Endothelial cell of umbilical vein (primary cell): ENCODE measurements around the gene ZNF844. TPM values are rescaled to one million over a fixed set of nuclear protein-coding genes. Genes with fewer than 3 reads are reported as not detected.

ENCODE experiments used
- Bru-seq: library from RNA; stranded (reverse); fragments of 400-500 nt; gene quantifications from one replicate; lab custom pipeline; 2021; lab: Mats Ljungman, UMichigan
- BruChase-seq, 2 experiments: library from RNA; stranded (reverse); fragments of 400-500 nt; gene quantifications; one replicate each; lab custom pipeline; 2021; lab: Mats Ljungman, UMichigan
- BruUV-seq: library from RNA; stranded (reverse); fragments of 400-500 nt; replicated peaks from 2 replicates; lab custom pipeline; 2021; lab: Mats Ljungman, UMichigan
- CTCF ChIA-PET: fragments of 300-600, 350-600 bp; sonication (Branson Sonifier 250); formaldehyde crosslinking; loops from one replicate; lab custom pipeline; 2021; ENCODE audit warnings: antibody characterized with exemption, inconsistent platforms; lab: Charles Lee
- POLR2A ChIA-PET: fragments of 300-600, 350-600 bp; sonication (Branson Sonifier 250); formaldehyde crosslinking; loops from one replicate; lab custom pipeline; 2021; ENCODE audit warnings: antibody characterized with exemption, inconsistent platforms; lab: Charles Lee
- DNase-seq: peaks from one replicate; pipeline ENCODE4 v3.0.0-alpha.2; 2011; ENCODE audit warnings: low read depth, low spot score
- FAIRE-seq: peaks from 2 replicates; lab custom pipeline; 2011; peaks lifted over from hg19 to GRCh38; lab: Jason Lieb, UNC
- H2AFZ ChIP-seq: 2 replicates; pipeline ENCODE4 v1.6.0; 2012; ENCODE audit warnings: low read depth, low read length, control low read depth, inconsistent platforms
- H3K27ac ChIP-seq: 2 replicates; pipeline ENCODE4 v1.5.1; 2011; ENCODE audit warnings: low read depth, mild to moderate bottlenecking, control low read depth, low read length, moderate library complexity; ENCODE audit not compliant: insufficient read depth
- H3K27me3 ChIP-seq, 2 experiments: 2 replicates each; pipeline versions ENCODE4 v1.6.0 to v1.6.1; 2011; ENCODE audit warnings: low read length in 2 of 2, mixed read lengths in 1 of 2; ENCODE audit not compliant: control insufficient read depth in 2 of 2, insufficient read depth in 2 of 2
- H3K36me3 ChIP-seq, 2 experiments: 2 replicates in 1 of 2; 3 replicates in 1 of 2; pipeline ENCODE4 v1.5.1; 2011; ENCODE audit warnings: low read length in 2 of 2, mild to moderate bottlenecking in 1 of 2, moderate library complexity in 1 of 2; ENCODE audit not compliant: control insufficient read depth in 2 of 2, insufficient read depth in 2 of 2; ENCODE audit errors: extremely low read depth in 1 of 2
- H3K4me1 ChIP-seq: 3 replicates; pipeline ENCODE4 v1.5.1; 2011; ENCODE audit warnings: mild to moderate bottlenecking, low read length; ENCODE audit not compliant: control insufficient read depth, insufficient read depth; ENCODE audit errors: extremely low read depth
- H3K4me2 ChIP-seq: 2 replicates; pipeline ENCODE4 v1.6.1; 2011; ENCODE audit warnings: low read length, control low read depth, mixed read lengths; ENCODE audit not compliant: insufficient read depth
- H3K4me3 ChIP-seq, 3 experiments: fragments of 200-600 bp in 1 of 3; sonication (generic), shearing (Covaris generic) in 1 of 3; replicated peaks in 1 of 3; 2 replicates each; pipeline ENCODE4 v1.5.1; 2011 to 2016; ENCODE audit warnings: control low read depth in 3 of 3, low read length in 3 of 3, mild to moderate bottlenecking in 2 of 3, inconsistent platforms in 1 of 3, low read depth in 1 of 3, moderate library complexity in 1 of 3; ENCODE audit not compliant: insufficient read depth in 1 of 3
- H3K79me2 ChIP-seq: 2 replicates; pipeline ENCODE4 v1.6.0; 2012; ENCODE audit warnings: low read length, inconsistent platforms; ENCODE audit not compliant: control insufficient read depth, insufficient read depth
- H3K9ac ChIP-seq: replicated peaks from 2 replicates; pipeline ENCODE3; 2011; ENCODE audit warnings: low read length, control low read depth; ENCODE audit not compliant: insufficient read depth; ENCODE audit errors: extremely low read depth
- H3K9me1 ChIP-seq: replicated peaks from 3 replicates; pipeline ENCODE4 v1.6.0; 2011; ENCODE audit warnings: mild to moderate bottlenecking, low read length; ENCODE audit not compliant: control insufficient read depth, insufficient read depth; ENCODE audit errors: extremely low read depth
- H3K9me3 ChIP-seq: replicated peaks from 2 replicates; pipeline ENCODE4 v1.5.1; 2012; ENCODE audit warnings: low read length, inconsistent platforms; ENCODE audit not compliant: control insufficient read depth, insufficient read depth
- H4K20me1 ChIP-seq: replicated peaks from 2 replicates; pipeline ENCODE3; 2011; ENCODE audit warnings: mild to moderate bottlenecking, low read length; ENCODE audit not compliant: control insufficient read depth, insufficient read depth; ENCODE audit errors: extremely low read depth
- CTCF ChIP-seq, 2 donors: IDR thresholded peaks; 1 replicate in 1 of 2; 2 replicates in 1 of 2; pipeline ENCODE4 v1.5.1; 2011; ENCODE audit warnings: low read length in 2 of 2, mild to moderate bottlenecking in 2 of 2, moderate library complexity in 2 of 2, control low read depth in 1 of 2, inconsistent platforms in 1 of 2, low read depth in 1 of 2; ENCODE audit not compliant: insufficient read depth in 1 of 2; ENCODE audit errors: extremely low read depth in 1 of 2
- EZH2 ChIP-seq: IDR thresholded peaks from 2 replicates; pipeline ENCODE4 v1.6.1; 2012; ENCODE audit warnings: borderline replicate concordance, low read depth, mild to moderate bottlenecking, moderate library complexity, low read length, inconsistent platforms; ENCODE audit not compliant: severe bottlenecking
- FOS ChIP-seq: IDR thresholded peaks from 2 replicates; pipeline ENCODE4 v1.6.1; 2011; ENCODE audit warnings: mild to moderate bottlenecking, low read length, moderate library complexity, borderline replicate concordance; ENCODE audit not compliant: insufficient read depth
- GATA2 ChIP-seq: IDR thresholded peaks from 2 replicates; pipeline ENCODE4 v1.7.0; 2011; ENCODE audit warnings: low read depth, mild to moderate bottlenecking, moderate library complexity, mixed read lengths, low read length; ENCODE audit not compliant: insufficient read length, insufficient read depth
- JUN ChIP-seq: IDR thresholded peaks from 2 replicates; pipeline ENCODE4 v1.6.1; 2011; ENCODE audit warnings: borderline replicate concordance, low read depth; ENCODE audit not compliant: insufficient read length, insufficient read depth
- MAX ChIP-seq: IDR thresholded peaks from 2 replicates; pipeline ENCODE4 v1.6.1; 2011; ENCODE audit not compliant: insufficient read depth, insufficient read length
- MYC ChIP-seq: IDR thresholded peaks from one replicate; pipeline ENCODE4 v1.6.1; 2011; ENCODE audit warnings: mild to moderate bottlenecking, low read depth, low read length
- POLR2A ChIP-seq: IDR thresholded peaks from 2 replicates; pipeline ENCODE4 v1.6.1; 2012; ENCODE audit warnings: low read depth, mild to moderate bottlenecking, control low read depth, low read length
- POLR2AphosphoS5 ChIP-seq: IDR thresholded peaks from 2 replicates; pipeline ENCODE4 v1.6.1; 2012; ENCODE audit warnings: low read depth, mild to moderate bottlenecking, control low read depth, low read length, moderate library complexity; ENCODE audit not compliant: insufficient read depth
- dilution Hi-C: fragments of 300-500 bp; cut with MboI; formaldehyde crosslinking; loops from one replicate; pipeline ENCODE4 v1.15.0; 2019; ENCODE audit warnings: low sequenced_read_pairs; ENCODE audit not compliant: extremely low pct_ligation_motif_present
- intact Hi-C: fragments of 100-400 bp; cut with micrococcal nuclease; formaldehyde crosslinking; loops from one replicate; pipeline ENCODE4 v1.10.0; 2022
- long read RNA-seq: library from polyadenylated mRNA; stranded (forward); transcript quantifications from one replicate; pipeline ENCODE4 v2.0.0, GENCODE V29; 2021
- polyA minus RNA-seq, 3 experiments: library from RNA; depleted of rRNA, polyadenylated mRNA; stranded (reverse); fragments of >200 nt; gene quantifications; 1 replicate in 1 of 3; 2 replicates in 2 of 3; pipeline ENCODE4 v1.2.3, GENCODE V29; 2011
- polyA plus RNA-seq, 4 experiments: library from polyadenylated mRNA; depleted of rRNA in 3 of 4; stranded (reverse) in 3 of 4; unstranded in 1 of 4; fragments of >200 nt; gene quantifications; 2 replicates each; pipeline versions ENCODE4 v1.2.1 to v1.2.3, GENCODE V29; 2011 to 2012; ENCODE audit warnings: missing spikeins in 1 of 4
- total RNA-seq: library from RNA; stranded (reverse); gene quantifications from 2 replicates; pipeline ENCODE4 v1.2.3, GENCODE V29; 2021

Gene ZNF844
- total RNA-seq, result 0.90 and 3.8 TPM in 2 replicates
- 0.88 and 0.90 TPM in 2 replicates for polyA plus RNA-seq
- polyA plus RNA-seq (2011; cell fraction: cytosol; rRNA removed), result 0.79 and 0.96 TPM in 2 replicates
- 1.9 and 2.0 TPM in 2 replicates for polyA plus RNA-seq (2011; cell fraction: nucleus; rRNA removed)
- polyA plus RNA-seq (2012), result 0.25 and 0.43 TPM in 2 replicates
- 2.7 and 3.8 TPM in 2 replicates for polyA minus RNA-seq
- polyA minus RNA-seq (2011; cell fraction: cytosol; rRNA and poly(A)+ RNA removed), result not detected
- polyA minus RNA-seq (2011; cell fraction: nucleus; rRNA and poly(A)+ RNA removed), result 3.2 and 3.5 TPM in 2 replicates
- Bru-seq, nascent RNA, result percentile 47 among the genes with signal in this experiment
- percentile 37 among the genes with signal in this experiment for BruChase-seq, experiment 1, labeled RNA remaining after a 6-hour chase
- BruChase-seq, experiment 2, labeled RNA remaining after a 2-hour chase, result percentile 36 among the genes with signal in this experiment
- long read RNA-seq, partial matches to known transcripts, result 0 of 1 reads
- long read RNA-seq, other reads (novel, unspliced or antisense), result 1 of 1 reads

DNA sequence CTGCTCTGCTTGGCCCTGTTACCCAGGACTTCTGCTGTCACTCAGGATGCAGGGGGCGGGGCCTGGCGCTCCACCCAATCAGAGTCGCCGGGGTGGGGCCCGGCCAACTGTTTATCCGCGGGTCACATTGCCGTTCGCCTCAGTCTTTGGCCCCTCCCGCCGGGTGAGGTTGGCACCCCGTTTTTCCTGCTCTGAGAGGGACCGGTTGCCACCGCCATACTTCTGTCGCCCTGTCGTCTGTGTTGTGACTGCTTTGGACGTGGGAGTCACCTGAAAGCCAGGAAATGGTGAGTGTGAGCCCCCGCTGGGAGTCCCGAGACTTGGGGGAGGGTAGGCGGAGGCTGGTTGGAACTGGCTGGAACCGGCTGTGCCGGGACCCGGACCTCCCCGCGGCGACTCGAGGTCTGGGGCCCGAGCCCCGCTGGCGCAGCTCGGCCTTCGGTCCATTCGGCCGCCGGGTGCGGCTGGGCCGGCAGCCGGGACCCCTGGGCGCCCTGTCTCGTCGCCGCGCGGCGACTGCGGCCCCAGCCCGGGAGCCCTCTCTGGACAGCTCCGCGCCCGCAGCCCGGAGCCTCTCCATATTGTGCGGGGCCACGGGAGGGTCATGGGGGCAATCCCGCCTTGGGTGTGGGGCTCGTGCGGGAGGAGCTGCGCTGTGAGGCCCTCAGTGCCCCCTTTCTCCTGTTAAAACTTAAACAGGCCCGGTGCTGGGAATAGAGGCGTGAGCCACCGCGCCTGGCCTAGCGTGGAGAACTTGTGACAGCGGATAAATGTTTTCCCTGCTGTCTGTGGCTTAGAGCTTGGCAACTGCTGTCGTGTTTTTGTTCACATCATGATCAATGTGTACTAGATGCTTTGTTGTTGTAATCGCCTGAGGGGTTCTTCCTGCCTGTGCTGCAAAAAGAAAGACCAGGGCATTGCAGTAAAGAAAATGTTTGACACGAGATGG lies at the start of gene ZNF844:
Gene ZNF844, plus strand, starts transcription at position 142 of the 949 bp plus-strand sequence. Its CDS starts 143 bp downstream, at position 285.
- Histone ChIP-seq H3K36me3 (no peaks in the 10 kb centered on the region), H3K9ac (peak within 1 kb of the TSS; percentile 67), H3K9me3 (no peaks in the 10 kb centered on the region), H4K20me1 (no peaks in the 10 kb centered on the region), H3K4me3 (peak within 1 kb of the TSS; percentile 53 to 75 (median 70)), H2AFZ (peak within 1 kb of the TSS; percentile 93), H3K79me2 (no peaks in the 10 kb centered on the region), H3K4me1 (no peaks in the 10 kb centered on the region), H3K9me1 (no peaks in the 10 kb centered on the region), H3K4me2 (peak within 1 kb of the TSS; percentile 86), H3K27ac (peak within 1 kb of the TSS; percentile 55), H3K27me3 (no peaks in the 10 kb centered on the region)
- DNase-seq, result peak; percentile 77
- CTCF ChIA-PET, result no interaction called here
- POLR2A ChIA-PET, result interaction anchor here (0.7 kb wide), 1 partner anchor 9 kb away, joined by 4 read pairs; no protein-coding TSS in a partner anchor
- intact Hi-C loops (no loop called here), dilution Hi-C loops (no loop called here)
- peak; percentile 89 for FAIRE-seq
- TF ChIP-seq FOS (no peak), POLR2AphosphoS5 (no peak), POLR2A (no peak), MYC (no peak), GATA2 (no peak), MAX (no peak), CTCF (IDR thresholded peaks at IDR 0.05; ENCODE audit: extremely low read depth in 1 of 2, insufficient read depth in 1 of 2, low read depth in 1 of 2, low read length in 2 of 2) (no peak), JUN (no peak), EZH2 (no peak)
- BruUV-seq, result TSS peak; percentile 61
